Liver (tissue), 3 donors: ENCODE results near the gene HMX1.

Experiments
- EGR1 ChIP-seq, 2 donors: IDR thresholded peaks; 2 replicates each; pipeline ENCODE4 v1.6.1; 2016 to 2018; ENCODE audit warnings: antibody characterized with exemption in 2 of 2, low read depth in 2 of 2
- GABPA ChIP-seq, 2 donors: IDR thresholded peaks in 1 of 2; conservative IDR thresholded peaks in 1 of 2; 2 replicates each; pipeline ENCODE4 v1.6.1; 2016; ENCODE audit warnings: antibody characterized with exemption in 2 of 2, mild to moderate bottlenecking in 1 of 2, moderate library complexity in 1 of 2
- HNF4A ChIP-seq, 2 donors: conservative IDR thresholded peaks; 2 replicates each; pipeline ENCODE4 v1.6.1; 2016; ENCODE audit warnings: antibody characterized with exemption in 2 of 2, mild to moderate bottlenecking in 2 of 2
- HNF4G ChIP-seq: IDR thresholded peaks from 2 replicates; pipeline ENCODE4 v1.6.1; 2016; ENCODE audit warnings: antibody characterized with exemption
- JUND ChIP-seq, 2 donors: IDR thresholded peaks; 2 replicates each; pipeline ENCODE4 v1.6.1; 2016; ENCODE audit warnings: antibody characterized with exemption in 2 of 2
- RAD21 ChIP-seq, 2 donors: IDR thresholded peaks; 2 replicates each; pipeline ENCODE4 v1.6.1; 2016; ENCODE audit warnings: antibody characterized with exemption in 2 of 2, mild to moderate bottlenecking in 2 of 2
- RXRA ChIP-seq, 2 donors: IDR thresholded peaks; 2 replicates each; pipeline ENCODE4 v1.6.1; 2017 to 2018; ENCODE audit warnings: antibody characterized with exemption in 2 of 2, mild to moderate bottlenecking in 1 of 2
- SP1 ChIP-seq: IDR thresholded peaks from 2 replicates; pipeline ENCODE4 v1.6.1; 2018; ENCODE audit warnings: antibody characterized with exemption, mild to moderate bottlenecking
- TAF1 ChIP-seq: conservative IDR thresholded peaks from 2 replicates; pipeline ENCODE4 v1.6.1; 2016; ENCODE audit warnings: antibody characterized with exemption, mild to moderate bottlenecking
- YY1 ChIP-seq: IDR thresholded peaks from 2 replicates; pipeline ENCODE4 v1.6.1; 2016; ENCODE audit warnings: antibody characterized with exemption, mild to moderate bottlenecking
- TF ChIP-seq, protein P1 (sequence below): fragments of 150-350 bp; IDR thresholded peaks from 2 replicates; pipeline ENCODE4 v1.5.1; 2017; ENCODE audit warnings: improper control_type of control experiment, low read depth, low read length; ENCODE audit not compliant: missing input control
- TF ChIP-seq, protein P2 (sequence below): IDR thresholded peaks from 2 replicates; pipeline ENCODE4 v1.6.1; 2016; ENCODE audit warnings: antibody characterized with exemption
- TF ChIP-seq, protein P3 (sequence below): IDR thresholded peaks from 2 replicates; pipeline ENCODE4 v1.6.1; 2016; ENCODE audit warnings: antibody characterized with exemption, mild to moderate bottlenecking
- TF ChIP-seq, protein P4 (sequence below): IDR thresholded peaks from 2 replicates; pipeline ENCODE4 v1.6.1; 2016; ENCODE audit warnings: antibody characterized with exemption
- donor health status: healthy.
- donor health status: healthy.

DNA sequence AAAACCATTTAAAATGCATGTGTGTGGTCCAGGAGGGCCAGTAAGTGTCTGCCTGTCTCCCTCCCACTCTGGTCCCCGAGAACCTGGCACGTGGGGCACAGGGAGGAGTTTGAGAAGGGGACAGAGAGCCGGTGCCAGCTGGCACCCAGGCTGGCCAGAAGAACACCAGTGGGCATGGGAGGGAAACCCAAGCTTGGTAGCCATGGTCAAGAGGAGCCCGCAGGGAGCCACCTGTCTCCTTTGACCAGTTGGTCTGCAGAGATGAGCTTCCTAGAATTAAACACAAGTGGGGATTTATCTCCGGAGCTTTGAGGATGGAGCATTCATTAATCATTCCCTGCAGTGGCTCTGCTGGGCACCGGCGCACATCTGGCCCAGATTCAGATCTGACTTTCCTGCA is 41.6 kb downstream of the HMX1 start:
- TF ChIP-seq, protein P1, sequence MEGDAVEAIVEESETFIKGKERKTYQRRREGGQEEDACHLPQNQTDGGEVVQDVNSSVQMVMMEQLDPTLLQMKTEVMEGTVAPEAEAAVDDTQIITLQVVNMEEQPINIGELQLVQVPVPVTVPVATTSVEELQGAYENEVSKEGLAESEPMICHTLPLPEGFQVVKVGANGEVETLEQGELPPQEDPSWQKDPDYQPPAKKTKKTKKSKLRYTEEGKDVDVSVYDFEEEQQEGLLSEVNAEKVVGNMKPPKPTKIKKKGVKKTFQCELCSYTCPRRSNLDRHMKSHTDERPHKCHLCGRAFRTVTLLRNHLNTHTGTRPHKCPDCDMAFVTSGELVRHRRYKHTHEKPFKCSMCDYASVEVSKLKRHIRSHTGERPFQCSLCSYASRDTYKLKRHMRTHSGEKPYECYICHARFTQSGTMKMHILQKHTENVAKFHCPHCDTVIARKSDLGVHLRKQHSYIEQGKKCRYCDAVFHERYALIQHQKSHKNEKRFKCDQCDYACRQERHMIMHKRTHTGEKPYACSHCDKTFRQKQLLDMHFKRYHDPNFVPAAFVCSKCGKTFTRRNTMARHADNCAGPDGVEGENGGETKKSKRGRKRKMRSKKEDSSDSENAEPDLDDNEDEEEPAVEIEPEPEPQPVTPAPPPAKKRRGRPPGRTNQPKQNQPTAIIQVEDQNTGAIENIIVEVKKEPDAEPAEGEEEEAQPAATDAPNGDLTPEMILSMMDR: no peak
- no peak for TF ChIP-seq GABPA (IDR thresholded peaks at IDR 0.05 in 1 of 2, conservative IDR thresholded peaks at IDR 0.05 in 1 of 2)
- TF ChIP-seq SP1: no peak
- TF ChIP-seq, protein P2, sequence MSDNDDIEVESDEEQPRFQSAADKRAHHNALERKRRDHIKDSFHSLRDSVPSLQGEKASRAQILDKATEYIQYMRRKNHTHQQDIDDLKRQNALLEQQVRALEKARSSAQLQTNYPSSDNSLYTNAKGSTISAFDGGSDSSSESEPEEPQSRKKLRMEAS: no peak
- TF ChIP-seq, protein P3, sequence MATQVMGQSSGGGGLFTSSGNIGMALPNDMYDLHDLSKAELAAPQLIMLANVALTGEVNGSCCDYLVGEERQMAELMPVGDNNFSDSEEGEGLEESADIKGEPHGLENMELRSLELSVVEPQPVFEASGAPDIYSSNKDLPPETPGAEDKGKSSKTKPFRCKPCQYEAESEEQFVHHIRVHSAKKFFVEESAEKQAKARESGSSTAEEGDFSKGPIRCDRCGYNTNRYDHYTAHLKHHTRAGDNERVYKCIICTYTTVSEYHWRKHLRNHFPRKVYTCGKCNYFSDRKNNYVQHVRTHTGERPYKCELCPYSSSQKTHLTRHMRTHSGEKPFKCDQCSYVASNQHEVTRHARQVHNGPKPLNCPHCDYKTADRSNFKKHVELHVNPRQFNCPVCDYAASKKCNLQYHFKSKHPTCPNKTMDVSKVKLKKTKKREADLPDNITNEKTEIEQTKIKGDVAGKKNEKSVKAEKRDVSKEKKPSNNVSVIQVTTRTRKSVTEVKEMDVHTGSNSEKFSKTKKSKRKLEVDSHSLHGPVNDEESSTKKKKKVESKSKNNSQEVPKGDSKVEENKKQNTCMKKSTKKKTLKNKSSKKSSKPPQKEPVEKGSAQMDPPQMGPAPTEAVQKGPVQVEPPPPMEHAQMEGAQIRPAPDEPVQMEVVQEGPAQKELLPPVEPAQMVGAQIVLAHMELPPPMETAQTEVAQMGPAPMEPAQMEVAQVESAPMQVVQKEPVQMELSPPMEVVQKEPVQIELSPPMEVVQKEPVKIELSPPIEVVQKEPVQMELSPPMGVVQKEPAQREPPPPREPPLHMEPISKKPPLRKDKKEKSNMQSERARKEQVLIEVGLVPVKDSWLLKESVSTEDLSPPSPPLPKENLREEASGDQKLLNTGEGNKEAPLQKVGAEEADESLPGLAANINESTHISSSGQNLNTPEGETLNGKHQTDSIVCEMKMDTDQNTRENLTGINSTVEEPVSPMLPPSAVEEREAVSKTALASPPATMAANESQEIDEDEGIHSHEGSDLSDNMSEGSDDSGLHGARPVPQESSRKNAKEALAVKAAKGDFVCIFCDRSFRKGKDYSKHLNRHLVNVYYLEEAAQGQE: no peak
- no peak for TF ChIP-seq TAF1
- TF ChIP-seq YY1: no peak
- TF ChIP-seq, protein P4, sequence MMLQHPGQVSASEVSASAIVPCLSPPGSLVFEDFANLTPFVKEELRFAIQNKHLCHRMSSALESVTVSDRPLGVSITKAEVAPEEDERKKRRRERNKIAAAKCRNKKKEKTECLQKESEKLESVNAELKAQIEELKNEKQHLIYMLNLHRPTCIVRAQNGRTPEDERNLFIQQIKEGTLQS: no peak
- no peak for TF ChIP-seq HNF4G
- no peak for TF ChIP-seq RXRA (IDR thresholded peaks at IDR 0.05)
- no peak for TF ChIP-seq HNF4A (conservative IDR thresholded peaks at IDR 0.05)
- no peak for TF ChIP-seq RAD21 (IDR thresholded peaks at IDR 0.05)
- TF ChIP-seq JUND (IDR thresholded peaks at IDR 0.05): no peak
- no peak for TF ChIP-seq EGR1 (IDR thresholded peaks at IDR 0.05; ENCODE audit: low read depth in 2 of 2)
